ENCODE data around the gene RSPH1. TPM values are rescaled to one million over a fixed set of nuclear protein-coding genes. Genes with fewer than 3 reads are reported as not detected.

The RSPH1 gene
- total RNA-seq, 1 donor from 2014 or later, result not detected

DNA sequence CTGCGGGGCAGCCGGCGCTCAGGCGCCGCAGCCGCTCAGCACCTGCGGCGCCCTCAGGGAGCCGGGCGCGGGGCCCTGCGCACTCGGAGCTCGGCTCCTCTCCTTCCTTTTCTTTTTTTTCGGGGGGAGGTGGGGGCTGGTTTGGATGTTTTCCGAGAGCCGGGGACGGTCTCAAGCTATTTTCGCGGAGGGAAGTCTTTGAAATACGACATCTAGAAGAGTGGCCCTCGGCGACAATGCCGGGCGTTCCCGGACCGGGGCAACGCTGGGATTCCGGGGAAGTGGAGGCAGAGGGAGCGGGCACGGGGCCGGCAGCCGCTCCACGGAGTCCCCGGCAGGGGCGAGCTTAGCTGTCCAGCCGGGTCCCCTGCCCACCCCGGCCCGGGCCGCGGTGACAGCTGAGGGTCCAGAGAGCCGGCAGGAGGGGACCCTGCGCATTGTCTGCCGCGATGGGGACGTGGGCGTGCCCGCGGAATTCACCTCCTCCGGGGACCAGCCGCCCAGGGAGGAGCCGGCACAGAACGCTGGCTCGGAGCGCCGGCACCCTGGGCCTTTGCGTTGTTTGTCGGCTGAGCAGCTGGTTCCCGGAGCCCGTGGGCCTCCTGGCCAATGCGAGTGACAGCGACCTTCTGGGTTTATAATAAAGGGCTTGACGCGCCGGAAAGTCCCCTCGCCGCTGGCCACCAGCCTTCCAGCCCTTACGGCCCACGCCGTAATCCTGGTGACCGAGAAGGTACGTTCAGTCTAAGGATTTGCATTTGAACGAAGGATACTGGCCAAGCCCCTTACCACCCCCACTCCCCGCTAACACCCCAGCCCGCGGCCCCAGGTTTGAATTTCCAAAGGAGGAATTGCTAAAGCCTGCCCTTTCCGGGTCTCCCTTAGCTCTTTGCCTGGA, 18.2 kb upstream of the RSPH1 start:
- DNase-seq (ENCODE audit: low read depth), result no peak

DNA sequence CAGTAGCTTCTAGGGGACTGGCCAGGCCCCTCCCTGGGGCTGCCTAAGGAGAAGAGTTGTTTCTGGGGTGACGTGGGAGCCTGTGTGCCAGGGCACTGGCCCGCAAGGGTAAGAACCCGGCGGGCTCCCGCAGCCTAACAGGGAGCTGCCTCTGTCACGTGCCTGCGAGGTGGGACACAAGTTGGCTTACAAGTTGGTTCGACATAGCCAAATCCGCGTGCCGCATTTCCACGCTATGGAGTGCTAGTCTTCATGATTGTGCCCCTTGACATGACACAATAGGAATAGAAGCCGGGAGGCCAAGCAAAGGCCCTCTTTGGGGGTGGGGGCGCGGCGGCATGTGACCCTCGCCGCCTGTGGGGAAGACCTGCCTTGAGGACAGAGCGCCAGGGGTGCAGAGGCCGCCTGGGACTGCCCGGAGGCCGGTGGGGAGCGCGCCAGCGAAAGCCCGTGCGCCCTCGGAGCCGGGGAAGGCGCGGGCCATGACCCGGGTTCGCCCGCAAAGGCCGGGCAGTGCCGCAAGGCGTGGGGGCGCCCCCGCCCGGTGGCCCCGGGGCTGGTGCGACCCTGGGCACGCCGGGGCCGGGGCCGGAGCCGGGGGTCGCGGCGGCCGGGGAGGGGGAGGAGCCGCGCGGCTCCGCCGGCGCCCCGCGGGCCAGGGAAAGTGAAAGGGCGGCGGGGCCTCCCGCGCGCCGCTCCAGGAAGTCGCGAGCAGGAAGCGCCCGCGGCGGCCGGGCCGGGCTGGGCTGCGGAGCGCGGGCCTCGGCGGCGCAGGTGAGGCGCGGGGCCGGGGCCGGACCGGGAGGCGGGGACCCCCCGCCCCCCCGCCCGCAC, 17.3 kb upstream of the RSPH1 start, which contains the start of gene SLC37A1:
Gene SLC37A1 (plus strand): TSS at position 702 of the 834 bp plus-strand sequence. CDS start 4,603 bp downstream, outside the sequence.
- DNase-seq (ENCODE audit: low read depth), result no peak

DNA sequence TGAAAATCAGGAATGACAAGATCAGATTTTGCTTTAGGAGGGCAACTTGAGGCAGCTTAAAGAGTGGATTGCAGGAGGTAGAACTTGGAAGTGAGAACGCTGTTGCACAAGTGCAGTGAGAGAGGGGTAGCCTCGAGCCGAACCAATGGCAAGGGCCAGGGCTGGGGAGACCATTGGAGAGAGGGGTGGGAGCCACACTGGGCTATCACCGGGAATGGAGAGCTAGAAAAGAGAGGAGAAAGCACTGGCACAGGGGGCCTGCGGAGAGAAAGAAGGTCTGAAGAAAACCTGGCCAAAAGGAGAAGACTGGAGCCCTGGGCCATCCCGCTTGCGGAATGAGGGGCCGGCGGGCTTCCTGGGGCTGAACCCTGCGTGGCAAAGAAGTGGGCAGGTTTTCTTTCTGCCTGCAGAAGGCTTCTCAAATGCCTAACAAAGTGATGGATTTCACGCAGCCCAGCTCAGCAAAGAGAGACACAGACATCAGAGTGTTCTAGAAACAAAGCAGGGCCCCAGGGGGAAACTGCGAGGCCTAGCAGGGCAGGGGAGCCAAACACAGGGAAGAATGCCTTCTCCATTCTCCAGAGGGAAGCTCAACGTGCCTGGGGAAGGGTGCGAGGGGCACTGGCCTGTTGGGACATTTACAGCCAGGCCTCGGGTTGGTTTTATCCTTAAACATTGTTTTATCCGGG, 16.5 kb upstream of the RSPH1 start:
- no peak for DNase-seq (ENCODE audit: low read depth)

- DNase-seq (ENCODE audit: low read depth), result no peak
These were observed 13.2 kb upstream of the RSPH1 start for GRCh38 chr21:42509244-42509643.

DNA sequence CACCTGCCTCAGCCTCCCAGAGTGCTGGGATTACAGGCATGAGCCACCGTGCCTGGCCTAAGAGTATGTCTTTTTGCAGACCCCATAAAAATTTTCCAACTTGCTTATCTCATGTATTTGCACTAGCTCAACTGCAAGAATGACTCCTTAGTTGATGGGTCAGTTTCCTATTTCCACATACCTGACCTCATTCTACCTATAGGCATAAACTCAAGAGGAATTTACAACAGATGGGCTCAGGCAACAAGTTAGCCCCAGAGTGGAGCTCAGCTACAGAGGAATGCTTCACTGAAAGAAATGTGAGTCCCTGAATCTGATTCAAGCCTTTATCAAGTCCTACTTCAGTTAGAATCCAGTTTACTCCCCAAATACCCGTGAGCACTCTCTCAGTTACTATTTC, 12.3 kb upstream of the RSPH1 start:
- DNase-seq (ENCODE audit: low read depth), result no peak

- no peak for DNase-seq (ENCODE audit: low read depth)
These were observed 11.4 kb upstream of the RSPH1 start for GRCh38 chr21:42507418-42507817.

- DNase-seq (ENCODE audit: low read depth), result no peak
These were observed 9.2 kb upstream of the RSPH1 start for GRCh38 chr21:42505090-42505726.

DNA sequence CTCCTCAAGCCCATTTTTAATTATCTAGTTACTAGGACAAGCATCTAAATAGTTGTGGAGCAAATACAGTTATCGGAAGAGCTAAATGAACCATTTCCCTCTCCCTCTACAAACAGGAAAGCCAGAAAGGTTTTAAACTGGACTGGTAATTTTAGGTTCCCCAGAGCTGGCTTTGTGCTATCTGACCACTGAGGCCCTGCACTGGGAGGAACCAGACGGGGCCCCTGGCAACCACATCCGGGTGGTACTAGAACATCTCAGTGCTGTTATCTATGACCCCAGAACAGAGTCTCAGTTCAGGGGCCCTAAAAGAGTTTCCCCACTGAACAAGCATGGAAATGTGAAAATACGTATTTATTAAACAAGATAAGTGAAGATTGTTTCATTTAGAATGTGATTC, 7.7 kb upstream of the RSPH1 start:
- no peak for DNase-seq (ENCODE audit: low read depth)

GRCh38 chr21:42500736-42501135, 4.7 kb upstream of the RSPH1 start:
- no peak for DNase-seq (ENCODE audit: low read depth)

DNA sequence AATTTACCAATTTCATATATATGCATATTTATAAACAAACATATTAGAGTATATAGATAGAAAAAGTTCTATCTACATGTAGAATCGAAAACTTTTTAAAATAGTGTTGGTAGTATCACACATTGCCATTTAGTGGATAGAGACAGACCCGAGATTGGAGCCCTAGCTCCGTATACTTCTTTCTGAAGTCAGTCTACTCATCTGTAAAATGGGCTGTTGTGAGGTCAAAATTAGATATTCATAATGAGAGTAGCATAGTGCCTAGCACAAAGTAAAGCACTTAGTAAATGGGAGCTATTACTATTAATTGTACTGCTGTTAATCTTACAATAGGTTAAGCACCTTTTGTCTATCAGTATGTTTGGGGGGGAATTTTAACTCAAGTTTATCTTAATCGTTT, 4.2 kb upstream of the RSPH1 start:
- DNase-seq (ENCODE audit: low read depth), result no peak

- DNase-seq (ENCODE audit: low read depth), result no peak
These were observed 3.6 kb upstream of the RSPH1 start for GRCh38 chr21:42499444-42500112.

- no peak for DNase-seq (ENCODE audit: low read depth)
These were observed 2.0 kb upstream of the RSPH1 start for GRCh38 chr21:42498012-42498411.

GRCh38 chr21:42496839-42497202, 797 bp upstream of the RSPH1 start:
- DNase-seq (ENCODE audit: low read depth), result no peak

- no peak for DNase-seq (ENCODE audit: low read depth)
These were observed 282 bp downstream of the RSPH1 start for GRCh38 chr21:42495765-42496119.

GRCh38 chr21:42495027-42495426, 997 bp downstream of the RSPH1 start:
- no peak for DNase-seq (ENCODE audit: low read depth)

GRCh38 chr21:42493109-42494060, 2.6 kb downstream of the RSPH1 start:
- no peak for DNase-seq (ENCODE audit: low read depth)

GRCh38 chr21:42492201-42492600, 3.8 kb downstream of the RSPH1 start:
- no peak for DNase-seq (ENCODE audit: low read depth)

DNA sequence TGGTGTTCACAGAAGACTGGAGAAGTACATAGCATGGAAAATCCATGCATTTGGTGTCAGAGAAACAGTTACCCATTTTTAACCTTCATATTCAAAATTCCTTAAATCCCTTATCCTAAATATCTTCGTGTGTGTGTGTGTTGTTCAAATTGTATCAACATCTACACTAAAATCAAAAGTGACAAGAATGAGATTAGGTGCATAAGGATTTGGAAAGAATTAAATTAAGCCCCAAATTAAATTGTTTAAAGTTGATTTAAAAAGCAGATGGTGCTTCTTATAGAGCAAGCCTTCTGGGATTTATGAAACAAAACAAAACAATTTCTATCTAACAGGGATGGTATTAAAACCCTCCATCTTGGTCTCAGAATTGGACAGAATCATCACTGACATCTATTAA, 4.7 kb downstream of the RSPH1 start:
- DNase-seq (ENCODE audit: low read depth), result no peak

DNA sequence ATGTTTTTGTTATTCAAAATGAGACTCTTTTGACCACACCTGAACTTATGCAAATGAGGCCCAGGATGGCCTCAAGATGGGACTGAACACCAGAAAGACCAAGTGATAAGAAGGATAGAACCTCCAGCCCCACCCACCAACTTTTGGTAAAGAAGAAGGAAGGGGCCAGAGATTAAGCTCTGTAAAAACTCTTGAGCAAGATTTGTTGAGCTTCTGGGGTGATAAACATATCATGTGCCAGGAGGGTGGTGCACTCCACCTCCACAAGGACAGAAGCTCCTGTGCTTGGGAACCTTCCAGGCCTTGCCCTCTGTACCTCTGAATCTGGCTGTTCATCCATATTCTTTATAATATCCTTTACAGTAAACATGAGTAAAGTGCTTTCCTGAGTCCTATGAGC, 5.3 kb downstream of the RSPH1 start:
- DNase-seq (ENCODE audit: low read depth), result no peak

- no peak for DNase-seq (ENCODE audit: low read depth)
These were observed 6.0 kb downstream of the RSPH1 start for GRCh38 chr21:42489991-42490390.
